HG03460 (cell line): ENCODE data around the gene FASTK.
"Not testable (repeated sequence)": the region's sequence is repeated elsewhere in the genome, so short reads cannot be mapped to it uniquely, and the experiment has no call there.

Experiments
- ATAC-seq: cut with Tn5 transposase; IDR thresholded peaks from one replicate; pipeline ENCODE4 v1.9.1; 2021; ENCODE audit not compliant: unreplicated experiment

FASTK gene

GRCh38 chr7:151032936-151033863, 47.4 kb downstream of the FASTK start:
- no peak for ATAC-seq

GRCh38 chr7:151031011-151031410, 49.6 kb downstream of the FASTK start:
- ATAC-seq, result no peak

DNA sequence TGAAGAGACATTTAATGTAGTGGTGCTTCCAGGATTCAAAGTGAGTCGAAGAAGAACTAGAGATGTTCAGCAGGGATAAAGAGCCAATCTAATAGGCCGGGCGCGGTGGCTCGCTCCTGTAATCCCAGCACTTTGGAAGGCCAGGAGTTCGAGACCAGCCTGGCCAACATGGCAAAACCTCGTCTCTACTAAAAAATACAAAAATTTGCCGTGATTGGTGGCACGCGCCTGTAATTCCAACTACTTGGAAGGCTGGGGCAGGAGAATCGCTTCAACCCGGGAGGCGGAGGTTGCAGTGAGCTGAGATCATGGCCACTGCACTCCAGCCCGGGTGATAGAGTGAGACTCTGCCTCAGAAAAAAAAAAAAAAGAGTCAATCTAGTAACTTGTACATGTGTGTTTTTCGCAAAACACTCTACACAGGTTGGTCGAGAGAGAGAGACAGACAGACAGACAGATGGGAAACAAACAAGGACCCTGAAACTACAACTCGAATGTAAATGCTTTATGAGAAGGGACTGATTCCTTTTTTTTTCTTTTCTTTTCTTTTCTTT, 51.6 kb downstream of the FASTK start:
- no peak for ATAC-seq

DNA sequence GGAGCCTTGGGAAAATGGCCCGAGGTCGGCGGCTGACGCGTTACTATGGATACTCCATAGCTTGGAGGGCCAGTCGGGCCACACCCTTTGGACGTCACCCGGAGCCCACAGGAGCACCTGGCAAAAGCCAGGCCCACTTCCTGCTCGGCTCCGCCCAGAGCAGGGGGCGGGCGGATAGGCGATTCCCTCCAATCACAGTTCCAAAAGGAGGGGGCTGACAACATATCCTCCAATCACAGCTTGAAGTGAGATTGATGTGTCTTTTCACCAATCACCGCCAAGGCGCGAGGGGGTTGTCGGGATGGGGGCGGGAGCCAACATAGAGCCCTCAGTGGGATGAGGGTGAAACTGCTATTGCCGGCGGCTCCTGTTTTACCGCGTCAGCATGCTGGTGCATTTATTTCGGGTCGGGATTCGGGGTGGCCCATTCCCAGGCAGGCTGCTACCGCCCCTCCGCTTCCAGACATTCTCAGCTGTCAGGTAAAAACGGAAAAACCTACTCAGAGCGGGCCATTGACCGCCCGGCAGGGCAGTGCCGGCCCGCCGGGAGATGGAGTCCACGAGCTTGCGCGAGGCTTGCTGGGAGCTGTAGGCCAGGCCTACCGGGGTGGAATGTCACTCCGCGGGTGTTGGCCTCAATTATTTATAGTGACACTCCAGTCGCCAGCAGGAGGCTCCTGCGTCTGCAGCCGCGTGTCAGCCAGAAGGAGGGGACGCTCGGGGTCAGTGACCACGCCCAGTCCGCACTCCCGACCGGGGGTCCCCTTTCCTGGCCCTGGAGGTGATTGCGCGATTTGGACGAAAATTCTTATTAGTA, 52.3 kb downstream of the FASTK start, which contains the start of gene ABCB8:
TSS of gene ABCB8 (plus strand) at position 320 of the 817 bp plus-strand sequence. CDS start at position 386, 66 bp downstream.
- ATAC-seq, result peak; percentile 97

GRCh38 chr7:151027728-151028130, 52.9 kb downstream of the FASTK start:
- ATAC-seq, result peak; percentile 2

DNA sequence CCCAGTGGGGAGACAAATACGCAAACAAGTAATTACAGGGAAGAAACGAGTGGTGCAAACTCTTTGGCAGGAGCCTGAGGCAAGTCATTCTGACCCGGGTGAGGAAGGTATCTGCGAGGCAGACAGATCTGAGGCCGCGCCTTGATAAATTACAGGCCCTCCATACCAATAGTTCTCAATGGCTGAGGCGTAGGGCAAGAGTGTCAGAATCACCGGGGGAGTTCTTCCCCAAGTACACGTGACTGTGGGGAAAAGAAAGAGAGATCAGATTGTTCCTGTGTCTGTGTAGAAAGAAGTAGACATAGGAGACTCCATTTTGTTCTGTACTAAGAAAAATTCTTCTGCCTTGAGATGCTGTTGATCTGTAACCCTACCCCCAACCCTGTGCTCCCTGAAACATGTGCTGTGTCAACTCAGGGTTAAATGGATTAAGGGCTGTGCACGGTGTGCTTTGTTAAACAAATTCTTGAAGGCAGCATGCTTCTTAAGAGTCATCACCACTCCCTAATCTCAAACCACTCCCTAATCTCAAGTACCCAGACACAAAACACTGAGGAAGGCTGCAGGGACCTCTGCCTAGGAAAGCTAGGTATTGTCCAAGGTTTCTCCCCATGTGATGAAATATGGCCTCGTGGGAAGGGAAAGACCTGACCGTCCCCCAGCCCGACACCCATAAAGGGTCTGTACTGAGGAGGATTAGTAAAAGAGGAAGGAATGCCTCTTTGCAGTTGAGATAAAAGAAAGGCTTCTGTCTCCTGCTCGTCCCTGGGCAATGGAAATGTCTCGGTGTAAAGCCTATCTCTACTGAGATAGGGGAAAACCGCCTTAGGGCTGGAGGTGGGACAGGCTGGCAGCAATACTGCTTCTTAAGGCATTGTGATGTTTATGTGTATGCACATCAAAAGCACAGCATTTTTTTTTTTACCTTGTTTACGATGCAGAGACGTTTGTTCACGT, 53.6 kb downstream of the FASTK start:
- not testable (repeated sequence) for ATAC-seq
